ENCODE measurements around the gene REPS2. TPM values are rescaled to one million over a fixed set of nuclear protein-coding genes. Genes with fewer than 3 reads are reported as not detected.

Gene REPS2
- total and polyA plus RNA-seq, 7 donors: 0.16 to 2.3 (median 0.84) TPM

DNA sequence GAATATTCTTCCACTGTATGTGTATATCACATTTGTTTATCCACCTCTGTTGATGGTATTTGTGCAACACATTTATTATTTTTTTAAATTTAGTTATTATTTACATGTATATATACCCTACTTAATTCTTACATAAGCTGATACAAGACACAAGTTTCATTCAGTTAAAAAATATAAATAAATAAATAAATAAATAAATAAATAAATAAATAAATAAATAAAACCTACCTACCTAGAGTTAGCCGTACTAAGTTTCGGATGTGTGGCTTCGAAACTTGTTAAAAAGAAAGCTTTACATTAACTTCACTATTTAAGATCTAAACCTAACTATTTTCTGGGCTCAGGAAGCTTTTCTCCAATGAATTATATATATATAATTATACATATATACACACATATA, 23.3 kb upstream of the REPS2 start:
- TF ChIP-seq, protein P1, sequence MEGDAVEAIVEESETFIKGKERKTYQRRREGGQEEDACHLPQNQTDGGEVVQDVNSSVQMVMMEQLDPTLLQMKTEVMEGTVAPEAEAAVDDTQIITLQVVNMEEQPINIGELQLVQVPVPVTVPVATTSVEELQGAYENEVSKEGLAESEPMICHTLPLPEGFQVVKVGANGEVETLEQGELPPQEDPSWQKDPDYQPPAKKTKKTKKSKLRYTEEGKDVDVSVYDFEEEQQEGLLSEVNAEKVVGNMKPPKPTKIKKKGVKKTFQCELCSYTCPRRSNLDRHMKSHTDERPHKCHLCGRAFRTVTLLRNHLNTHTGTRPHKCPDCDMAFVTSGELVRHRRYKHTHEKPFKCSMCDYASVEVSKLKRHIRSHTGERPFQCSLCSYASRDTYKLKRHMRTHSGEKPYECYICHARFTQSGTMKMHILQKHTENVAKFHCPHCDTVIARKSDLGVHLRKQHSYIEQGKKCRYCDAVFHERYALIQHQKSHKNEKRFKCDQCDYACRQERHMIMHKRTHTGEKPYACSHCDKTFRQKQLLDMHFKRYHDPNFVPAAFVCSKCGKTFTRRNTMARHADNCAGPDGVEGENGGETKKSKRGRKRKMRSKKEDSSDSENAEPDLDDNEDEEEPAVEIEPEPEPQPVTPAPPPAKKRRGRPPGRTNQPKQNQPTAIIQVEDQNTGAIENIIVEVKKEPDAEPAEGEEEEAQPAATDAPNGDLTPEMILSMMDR (IDR thresholded peaks at IDR 0.05): no peak
- Histone ChIP-seq H3K27me3 (ENCODE audit: insufficient read depth in 3 of 3, low read length in 2 of 3) (peaks cover 0 to 25% (median 0%) of the 10 kb centered on the region in 3 donors), H3K9me3 (peaks cover 10% of the 10 kb centered on the region), H3K36me3 (ENCODE audit: insufficient read depth in 1 of 2, low read depth in 1 of 2) (no peaks in the 10 kb centered on the region), H3K4me1 (no peaks in the 10 kb centered on the region), H3K4me3 (no peak overlapping the region), H3K27ac (no peak overlapping the region)
- ATAC-seq: no peak
- 96% methylated on average over 3 of the region's 3 CpGs for WGBS, 3 donors
- no peak for DNase-seq
- intact Hi-C loops (cut with DNase I): no loop called here

DNA sequence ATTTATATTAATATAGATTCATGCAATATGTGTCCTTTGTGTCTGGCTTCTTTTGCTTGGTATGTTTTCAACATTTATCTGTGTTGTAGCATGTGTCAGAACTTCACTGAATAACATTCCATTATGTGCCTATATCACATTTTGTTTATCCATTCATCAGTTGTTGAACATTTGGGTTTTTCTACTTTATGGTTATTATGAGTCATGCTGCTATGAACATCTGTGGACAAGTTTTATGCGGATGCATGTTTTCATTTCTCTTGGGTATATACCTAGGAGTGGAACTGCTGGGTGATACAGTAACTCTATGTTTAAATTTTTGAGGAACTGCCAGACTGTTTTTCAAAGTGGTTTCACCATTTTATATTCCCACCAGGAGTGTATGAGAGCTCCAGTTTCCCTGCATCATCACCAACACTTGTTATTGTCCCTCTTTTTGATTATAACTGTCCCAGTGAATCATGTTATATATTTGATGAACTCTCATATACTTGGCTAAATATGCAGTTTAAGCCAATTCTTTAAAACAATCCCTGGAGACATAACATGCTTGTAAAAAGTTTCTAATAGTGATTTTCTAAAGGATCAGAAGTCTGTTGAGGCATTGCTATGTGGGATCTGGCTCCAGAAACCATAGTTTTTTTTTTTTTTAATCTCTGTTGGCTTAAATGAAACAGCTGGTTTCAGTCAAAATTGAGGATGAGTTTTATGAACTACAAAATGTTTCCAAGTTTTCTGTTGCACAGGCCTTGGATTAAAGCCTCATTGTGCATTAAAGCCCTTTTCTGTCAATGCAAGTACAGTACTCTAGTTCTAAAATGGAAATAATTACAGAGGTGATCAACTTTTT, 21.6 kb upstream of the REPS2 start:
- peaks cover 10% of the 10 kb centered on the region for H3K9me3 ChIP-seq
- DNase-seq (no peak), ATAC-seq (no peak)
- H3K4me3 ChIP-seq: no peak overlapping the region
- WGBS, 3 donors: 71 to 88% (median 84%) methylated on average over 1 of the region's 1 CpG
- no peaks in the 10 kb centered on the region for H3K36me3 ChIP-seq (ENCODE audit: insufficient read depth in 1 of 2, low read depth in 1 of 2)
- H3K27ac ChIP-seq: no peak overlapping the region
- intact Hi-C loops (cut with DNase I): no loop called here
- TF ChIP-seq, protein P1 (IDR thresholded peaks at IDR 0.05): no peak
- H3K27me3 ChIP-seq (ENCODE audit: insufficient read depth in 3 of 3, low read length in 2 of 3): peaks cover 0 to 20% (median 0%) of the 10 kb centered on the region in 3 donors
- no peaks in the 10 kb centered on the region for H3K4me1 ChIP-seq

DNA sequence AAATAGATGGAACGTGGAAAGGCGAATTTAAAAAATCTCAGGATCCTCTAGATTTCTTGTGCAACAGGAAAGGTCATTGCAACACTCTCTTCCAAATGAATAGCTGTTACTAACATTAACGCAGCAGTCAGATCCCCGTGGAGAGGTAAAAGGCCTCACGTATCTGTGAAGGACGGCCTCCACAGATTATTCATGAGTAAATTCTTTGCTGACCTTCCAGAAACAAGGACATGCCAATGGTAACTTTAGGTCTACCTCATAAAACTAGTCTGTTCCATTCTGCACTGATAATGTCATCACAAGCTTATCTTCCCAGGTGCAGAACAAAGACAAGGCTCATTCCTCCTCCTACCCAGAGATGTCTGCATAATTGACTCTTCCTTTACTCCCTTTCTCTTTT, 16.1 kb upstream of the REPS2 start:
- intact Hi-C loops (cut with DNase I): no loop called here
- no peaks in the 10 kb centered on the region for H3K9me3 ChIP-seq
- H3K4me1 ChIP-seq: no peaks in the 10 kb centered on the region
- TF ChIP-seq, protein P1 (IDR thresholded peaks at IDR 0.05): no peak
- H3K27ac ChIP-seq: no peak overlapping the region
- WGBS, 3 donors: 59 to 85% (median 77%) methylated on average over 6 of the region's 6 CpGs
- no peak overlapping the region for H3K4me3 ChIP-seq
- no peak for ATAC-seq
- DNase-seq: no peak
- no peaks in the 10 kb centered on the region for H3K36me3 ChIP-seq (ENCODE audit: insufficient read depth in 1 of 2, low read depth in 1 of 2)
- H3K27me3 ChIP-seq (ENCODE audit: insufficient read depth in 3 of 3, low read length in 2 of 3): peaks cover 0 to 33% (median 0%) of the 10 kb centered on the region in 3 donors

DNA sequence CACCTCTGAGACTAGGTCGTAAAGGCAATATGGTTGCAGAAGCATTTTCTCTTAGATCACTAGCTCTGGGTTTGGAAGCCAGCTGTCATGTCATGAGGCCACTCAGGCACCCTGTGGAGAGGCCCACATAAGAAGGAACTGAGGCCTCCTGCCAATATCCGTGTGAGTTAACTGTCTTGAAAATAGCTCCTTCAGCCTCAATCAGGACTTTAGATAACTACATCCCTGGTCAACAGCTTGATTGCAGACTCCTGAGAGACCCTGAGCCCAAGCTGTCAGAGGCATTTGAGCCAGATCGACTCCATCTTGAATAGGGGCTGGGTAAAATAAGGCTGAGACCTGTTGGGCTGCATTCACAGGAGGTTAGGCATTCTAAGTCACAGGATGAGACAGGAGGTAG, 15.1 kb upstream of the REPS2 start:
- intact Hi-C loops (cut with DNase I): no loop called here
- no peaks in the 10 kb centered on the region for H3K4me1 ChIP-seq
- no peak overlapping the region for H3K27ac ChIP-seq
- H3K27me3 ChIP-seq (ENCODE audit: insufficient read depth in 3 of 3, low read length in 2 of 3): peaks cover 0 to 37% (median 0%) of the 10 kb centered on the region in 3 donors
- no peaks in the 10 kb centered on the region for H3K36me3 ChIP-seq (ENCODE audit: insufficient read depth in 1 of 2, low read depth in 1 of 2)
- ATAC-seq (no peak), DNase-seq (no peak)
- 28 to 37% (median 31%) methylated on average over 3 of the region's 3 CpGs for WGBS, 3 donors
- no peaks in the 10 kb centered on the region for H3K9me3 ChIP-seq
- no peak overlapping the region for H3K4me3 ChIP-seq
- TF ChIP-seq, protein P1 (IDR thresholded peaks at IDR 0.05): no peak
